ENCODE results near the gene REXO1. TPM values are rescaled to one million over a fixed set of nuclear protein-coding genes. Genes with fewer than 3 reads are reported as not detected.

The REXO1 gene
- total RNA-seq, 1 experiment from 2014 or later: 52.2 TPM

DNA sequence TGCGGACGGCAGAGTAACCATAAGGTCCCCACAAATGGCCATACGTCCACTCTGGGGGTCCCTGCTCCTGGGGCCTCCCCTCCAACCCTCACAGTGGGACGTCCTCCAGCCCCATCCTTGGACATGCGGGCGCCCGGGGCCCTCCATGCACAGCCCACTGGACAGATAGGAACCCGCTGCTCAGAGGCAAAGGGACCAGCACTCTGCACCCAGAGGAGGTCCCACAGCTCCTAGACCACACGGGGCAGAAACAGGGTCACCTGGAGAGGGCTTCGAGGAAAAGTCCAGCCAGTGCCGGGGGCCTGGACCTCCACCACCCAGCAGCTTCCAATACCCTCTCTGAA lies 11.1 kb downstream of the REXO1 start (continued):
- TF ChIP-seq TCF7L2 (IDR thresholded peaks at IDR 0.05; ENCODE audit: borderline replicate concordance, extremely low read depth, insufficient read depth, insufficient read length) (no peak), SRF (IDR thresholded peaks at IDR 0.05; ENCODE audit: low read depth) (no peak), EZH2 (IDR thresholded peaks at IDR 0.05) (no peak)

DNA sequence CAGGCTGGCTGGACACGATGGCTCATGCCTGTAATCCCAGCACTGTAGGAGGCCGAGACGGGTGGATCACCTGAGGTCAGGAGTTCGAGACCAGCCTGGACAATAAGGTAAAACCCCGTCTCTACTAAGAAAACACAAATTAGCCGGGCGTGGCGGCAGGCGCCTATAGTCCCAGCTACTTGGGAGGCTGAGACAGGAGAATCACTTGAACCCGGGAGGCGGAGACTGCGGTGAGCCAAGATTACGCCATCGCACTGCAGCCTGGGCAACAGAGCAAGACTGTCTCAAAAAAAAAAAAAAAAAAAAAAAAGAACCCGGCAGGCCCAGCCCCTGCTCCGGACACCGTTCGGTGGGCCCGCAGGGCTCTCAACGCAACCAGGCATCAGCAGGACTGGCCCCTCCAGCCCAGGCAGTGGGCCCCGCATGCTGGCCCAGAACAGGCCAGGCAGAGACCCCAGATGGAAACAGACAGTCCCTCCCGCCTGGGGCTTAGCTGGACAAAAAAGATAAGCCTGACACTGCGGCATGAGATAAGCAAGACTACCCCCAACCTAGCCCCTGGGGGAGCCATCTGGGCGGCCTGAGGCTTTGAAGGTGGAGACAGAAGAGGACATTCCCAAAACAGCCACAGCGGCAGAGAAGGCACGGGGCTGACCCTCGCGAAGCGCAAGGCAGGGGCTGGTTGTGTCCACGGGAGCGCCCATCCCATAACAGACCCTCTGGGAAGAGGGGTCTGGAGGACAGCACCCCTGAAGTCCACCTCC lies 11.6 kb downstream of the REXO1 start:
- Histone ChIP-seq H3K9me2 (ENCODE audit: insufficient read depth) (no peaks in the 10 kb centered on the region), H3K4me3 (replicated peaks in 1 of 2; ENCODE audit: low read depth in 1 of 2, low read length in 2 of 2) (no peak overlapping the region), H3K36me3 (ENCODE audit: control insufficient read depth in 1 of 2, insufficient read depth in 2 of 2, low read length in 2 of 2) (peaks cover 0 to 5% of the 10 kb centered on the region in 2 experiments; a peak in 1 of 4 replicates), H3K27ac (ENCODE audit: low read depth, low read length) (no peak overlapping the region; the same call in 1 of the 2 replicates), H3K4me1 (ENCODE audit: control insufficient read depth in 1 of 2, insufficient read depth in 2 of 2, low read length in 2 of 2) (peaks cover 9 to 23% of the 10 kb centered on the region in 2 experiments; a peak in 3 of 4 replicates), H3K9me3 (ENCODE audit: control insufficient read depth in 1 of 2, insufficient read depth in 1 of 2, low read depth in 1 of 2, low read length in 2 of 2) (no peaks in the 10 kb centered on the region), H3K27me3 (ENCODE audit: insufficient read depth, low read length) (no peaks in the 10 kb centered on the region), H3K4me2 (ENCODE audit: low read length) (no peak overlapping the region), H3K9ac (ENCODE audit: low read length) (no peak overlapping the region), H4K20me1 (ENCODE audit: insufficient read depth) (peaks cover 17% of the 10 kb centered on the region; the same call in 1 of the 2 replicates), H2AFZ (ENCODE audit: low read depth, low read length, poor library complexity, severe bottlenecking) (no peak overlapping the region), H3K79me2 (ENCODE audit: insufficient read depth, low read length) (peaks cover 89% of the 10 kb centered on the region)
- POLR2A ChIA-PET: no interaction called here
- intact Hi-C loops (cut with micrococcal nuclease): no loop called here
- ATAC-seq: no peak
- no TSS peak for BruUV-seq (replicated peaks)
- TF ChIP-seq EGR1 (IDR thresholded peaks at IDR 0.05; ENCODE audit: low read depth) (no peak), EZH2phosphoT487 (IDR thresholded peaks at IDR 0.05; ENCODE audit: borderline replicate concordance) (no peak), CBX3 (IDR thresholded peaks at IDR 0.05; ENCODE audit: low read depth) (no peak), CEBPB (IDR thresholded peaks at IDR 0.05; ENCODE audit: low read depth) (no peak)
- RAD21 ChIA-PET (ENCODE audit: low non-redundant PET in 1 of 2, low total read pairs in 2 of 2, uncharacterized antibody in 2 of 2, unreplicated experiment in 2 of 2): no interaction called here
- no peak for DNase-seq (ENCODE audit: low read depth, low spot score)
- CTCF ChIA-PET: interaction anchor here (0.8 to 3.0 kb wide), 5 partner anchors 10 to 249 kb away, joined by 3 to 33 read pairs (median 4); partner anchors contain the start of gene MBD3

DNA sequence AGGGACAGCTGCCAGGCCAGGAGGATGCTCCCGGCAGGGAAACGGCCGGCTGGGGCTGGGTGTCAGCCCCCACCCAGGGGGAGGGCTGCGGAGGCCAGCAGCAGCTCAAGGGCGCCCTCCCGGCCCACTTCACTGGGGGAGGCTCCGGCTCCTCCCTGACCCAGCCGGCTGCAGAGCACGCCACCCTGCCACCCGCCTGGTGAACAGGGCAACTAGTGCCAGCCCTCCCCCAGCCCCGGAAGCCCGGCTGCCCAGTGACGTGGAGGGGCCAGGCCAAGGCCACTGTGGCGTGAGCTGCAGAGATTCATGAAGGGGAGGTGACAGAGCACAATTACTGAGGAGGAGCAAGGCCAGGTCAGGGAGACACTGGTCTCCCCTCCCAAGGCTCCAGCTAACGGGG lies 14.7 kb downstream of the REXO1 start:
- no TSS peak for BruUV-seq (replicated peaks)
- intact Hi-C loops (cut with micrococcal nuclease): no loop called here
- H3K79me2 ChIP-seq (ENCODE audit: insufficient read depth, low read length): peaks cover 82% of the 10 kb centered on the region
- ATAC-seq (no peak), DNase-seq (ENCODE audit: low read depth, low spot score) (no peak)
- H3K9me3 ChIP-seq (ENCODE audit: control insufficient read depth in 1 of 2, insufficient read depth in 1 of 2, low read depth in 1 of 2, low read length in 2 of 2): no peaks in the 10 kb centered on the region
- H3K4me3 ChIP-seq (replicated peaks in 1 of 2; ENCODE audit: low read depth in 1 of 2, low read length in 2 of 2): no peak overlapping the region
- RAD21 ChIA-PET (ENCODE audit: low non-redundant PET in 1 of 2, low total read pairs in 2 of 2, uncharacterized antibody in 2 of 2, unreplicated experiment in 2 of 2): no interaction called here
- CTCF ChIA-PET: no interaction called here
- no peaks in the 10 kb centered on the region for H3K27me3 ChIP-seq (ENCODE audit: insufficient read depth, low read length)
- H3K4me1 ChIP-seq (ENCODE audit: control insufficient read depth in 1 of 2, insufficient read depth in 2 of 2, low read length in 2 of 2): peaks cover 7 to 20% of the 10 kb centered on the region in 2 experiments; a peak in 3 of 4 replicates
- peaks cover 17% of the 10 kb centered on the region; the same call in 1 of the 2 replicates for H4K20me1 ChIP-seq (ENCODE audit: insufficient read depth)
- H3K36me3 ChIP-seq (ENCODE audit: control insufficient read depth in 1 of 2, insufficient read depth in 2 of 2, low read length in 2 of 2): peaks cover 0 to 15% of the 10 kb centered on the region in 2 experiments; a peak in 1 of 4 replicates
- H3K4me2 ChIP-seq (ENCODE audit: low read length): no peak overlapping the region
- no peak overlapping the region for H3K27ac ChIP-seq (ENCODE audit: low read depth, low read length)
- H3K9me2 ChIP-seq (ENCODE audit: insufficient read depth): no peaks in the 10 kb centered on the region
- H2AFZ ChIP-seq (ENCODE audit: low read depth, low read length, poor library complexity, severe bottlenecking): no peak overlapping the region
- POLR2A ChIA-PET: no interaction called here
- no peak overlapping the region for H3K9ac ChIP-seq (ENCODE audit: low read length)
- TF ChIP-seq EZH2phosphoT487 (IDR thresholded peaks at IDR 0.05; ENCODE audit: borderline replicate concordance) (no peak), ELF1 (IDR thresholded peaks at IDR 0.05; ENCODE audit: borderline replicate concordance, low read depth) (no peak), JUND (IDR thresholded peaks at IDR 0.05) (no peak), FOSL1 (IDR thresholded peaks at IDR 0.05; ENCODE audit: low read depth) (no peak), CBX3 (IDR thresholded peaks at IDR 0.05; ENCODE audit: low read depth) (no peak), ZNF274 (IDR thresholded peaks at IDR 0.05; ENCODE audit: low read depth, low read length) (no peak), TCF7L2 (IDR thresholded peaks at IDR 0.05; ENCODE audit: borderline replicate concordance, extremely low read depth, insufficient read depth, insufficient read length) (no peak)
- TF ChIP-seq, protein P1, sequence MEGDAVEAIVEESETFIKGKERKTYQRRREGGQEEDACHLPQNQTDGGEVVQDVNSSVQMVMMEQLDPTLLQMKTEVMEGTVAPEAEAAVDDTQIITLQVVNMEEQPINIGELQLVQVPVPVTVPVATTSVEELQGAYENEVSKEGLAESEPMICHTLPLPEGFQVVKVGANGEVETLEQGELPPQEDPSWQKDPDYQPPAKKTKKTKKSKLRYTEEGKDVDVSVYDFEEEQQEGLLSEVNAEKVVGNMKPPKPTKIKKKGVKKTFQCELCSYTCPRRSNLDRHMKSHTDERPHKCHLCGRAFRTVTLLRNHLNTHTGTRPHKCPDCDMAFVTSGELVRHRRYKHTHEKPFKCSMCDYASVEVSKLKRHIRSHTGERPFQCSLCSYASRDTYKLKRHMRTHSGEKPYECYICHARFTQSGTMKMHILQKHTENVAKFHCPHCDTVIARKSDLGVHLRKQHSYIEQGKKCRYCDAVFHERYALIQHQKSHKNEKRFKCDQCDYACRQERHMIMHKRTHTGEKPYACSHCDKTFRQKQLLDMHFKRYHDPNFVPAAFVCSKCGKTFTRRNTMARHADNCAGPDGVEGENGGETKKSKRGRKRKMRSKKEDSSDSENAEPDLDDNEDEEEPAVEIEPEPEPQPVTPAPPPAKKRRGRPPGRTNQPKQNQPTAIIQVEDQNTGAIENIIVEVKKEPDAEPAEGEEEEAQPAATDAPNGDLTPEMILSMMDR (IDR thresholded peaks at IDR 0.05 in 2 of 3, conservative IDR thresholded peaks at IDR 0.05 in 1 of 3; ENCODE audit: borderline replicate concordance in 1 of 3, insufficient read depth in 1 of 3, low read depth in 2 of 3, low read length in 2 of 3): no peak
- TF ChIP-seq, protein P2, sequence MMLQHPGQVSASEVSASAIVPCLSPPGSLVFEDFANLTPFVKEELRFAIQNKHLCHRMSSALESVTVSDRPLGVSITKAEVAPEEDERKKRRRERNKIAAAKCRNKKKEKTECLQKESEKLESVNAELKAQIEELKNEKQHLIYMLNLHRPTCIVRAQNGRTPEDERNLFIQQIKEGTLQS (IDR thresholded peaks at IDR 0.05): no peak
